Measurements from ENCODE around the gene RBFOX2.
"Not testable (repeated sequence)": the region's sequence is repeated elsewhere in the genome, so short reads cannot be mapped to it uniquely, and the experiment has no call there.

The RBFOX2 gene

GRCh38 chr22:36003972-36004674, 24.5 kb downstream of the RBFOX2 start:
- no peak for DNase-seq

DNA sequence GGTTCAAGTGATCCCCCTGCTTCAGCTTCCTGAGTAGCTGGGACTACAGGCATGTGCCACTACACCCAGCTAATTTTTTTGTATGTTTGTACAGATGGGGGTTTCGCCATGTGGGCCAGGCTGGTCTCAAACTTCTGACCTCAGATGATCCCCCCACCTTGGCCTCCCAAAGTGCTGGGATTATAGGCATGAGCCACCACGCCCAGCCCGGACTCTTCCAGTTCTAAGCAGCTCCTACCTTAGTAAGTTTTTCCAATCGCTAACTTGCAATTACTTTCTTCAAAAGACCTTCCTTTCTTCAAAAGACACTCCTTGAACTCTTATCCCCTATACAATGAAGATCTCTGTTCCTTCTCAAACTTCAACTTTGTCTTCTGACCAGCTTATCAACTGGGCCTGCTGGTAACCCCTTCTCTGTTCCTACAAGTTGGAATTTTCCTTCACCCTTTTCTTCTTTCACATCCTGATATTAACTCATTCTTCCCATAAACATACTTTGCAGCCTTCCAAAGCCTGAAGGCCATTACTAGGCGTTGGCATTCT, 25.8 kb downstream of the RBFOX2 start:
- no peak for DNase-seq

DNA sequence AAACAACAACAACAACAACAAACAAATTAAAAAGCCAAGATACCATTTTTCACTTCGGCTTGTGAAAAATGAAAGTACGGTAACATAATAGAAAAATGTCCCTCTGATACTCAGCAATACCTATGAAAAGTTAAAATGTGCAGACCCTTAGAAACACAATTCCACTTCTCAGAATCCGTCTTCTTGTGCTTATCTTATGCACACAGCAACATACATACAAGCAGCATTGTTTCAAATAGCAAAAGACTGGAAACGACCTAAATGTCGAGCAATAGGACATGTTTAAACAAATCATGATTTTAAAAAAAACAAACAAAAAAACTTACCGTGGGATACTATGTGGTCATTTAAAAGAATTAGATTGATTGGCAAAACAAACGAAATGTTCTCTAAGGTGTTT, 26.5 kb downstream of the RBFOX2 start:
- no peak for DNase-seq

DNA sequence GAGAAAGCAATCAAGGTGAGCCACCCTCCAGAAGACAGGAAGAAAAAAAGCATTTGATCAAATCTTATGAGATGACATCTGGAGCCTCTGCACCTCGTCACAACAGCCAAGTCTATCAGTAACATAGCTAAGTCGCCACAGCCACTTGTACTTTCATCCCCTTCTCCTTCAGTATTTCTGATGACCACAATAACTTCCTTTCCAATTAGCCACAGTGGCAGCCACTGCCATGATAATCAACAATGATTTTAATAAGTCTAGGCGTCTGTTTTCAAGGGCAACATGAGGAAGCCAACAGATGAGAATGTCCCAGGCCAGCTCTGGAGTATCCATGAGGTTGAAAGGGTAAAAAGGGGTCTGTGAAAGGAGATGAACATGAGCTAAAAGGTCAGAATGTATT, 29.9 kb downstream of the RBFOX2 start:
- DNase-seq = no peak

DNA sequence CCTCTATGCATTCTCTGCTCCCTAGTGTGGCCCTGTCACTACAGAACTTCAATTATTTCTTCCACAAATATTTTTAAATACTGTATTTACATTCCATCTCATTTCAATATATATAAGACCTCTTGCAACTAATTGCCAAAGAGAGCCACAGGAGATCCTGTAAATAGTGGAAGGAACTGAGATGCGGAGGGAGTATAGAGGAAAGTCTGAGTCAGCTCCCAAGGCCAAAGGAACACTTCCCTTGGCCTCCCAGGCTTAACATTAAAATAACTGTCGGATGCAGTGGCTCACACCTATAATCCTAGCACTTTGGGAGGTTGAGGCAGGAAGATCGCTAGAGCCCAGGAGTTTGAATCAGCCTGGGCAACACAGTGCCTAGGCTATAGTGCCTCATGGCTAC, 31.2 kb downstream of the RBFOX2 start:
- DNase-seq = no peak

DNA sequence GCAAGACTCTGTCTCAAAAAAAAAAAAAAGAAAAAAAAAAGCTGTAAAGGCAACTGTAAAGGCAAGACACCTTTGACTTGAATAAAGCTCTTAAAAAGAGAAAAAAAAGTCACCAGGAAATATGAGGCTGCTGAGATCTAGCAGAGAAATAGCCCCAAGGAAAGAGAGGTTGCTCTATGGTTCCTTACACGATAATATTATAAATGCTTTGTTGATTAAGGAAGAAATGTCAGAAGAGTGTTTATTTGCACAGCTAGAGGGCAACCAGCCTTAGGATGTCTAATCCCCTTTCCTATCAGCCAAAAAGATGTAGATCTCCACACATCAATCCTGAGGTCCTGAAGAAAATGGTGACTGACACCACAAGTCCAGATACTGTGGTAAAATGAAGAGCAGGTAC, 32.0 kb downstream of the RBFOX2 start:
- DNase-seq = no peak

DNA sequence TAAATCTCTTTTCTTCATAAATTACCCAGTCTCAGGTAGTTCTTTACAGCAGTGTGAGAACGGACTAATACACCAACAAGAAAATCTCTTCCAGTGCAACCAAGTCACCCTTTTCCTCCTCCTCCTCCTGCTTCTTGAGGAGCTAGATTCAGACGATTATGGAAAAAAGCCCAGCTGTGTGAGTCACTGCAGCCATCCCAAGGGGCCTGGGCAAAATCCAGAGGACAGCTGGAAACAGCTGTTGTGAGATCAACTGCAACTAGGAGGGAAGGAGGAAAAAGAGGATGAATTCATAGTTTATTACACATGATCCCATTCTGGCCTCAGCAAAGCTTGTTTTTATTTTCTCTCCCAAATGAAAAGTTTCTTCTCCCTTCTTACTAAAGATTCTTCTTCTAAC, 32.9 kb downstream of the RBFOX2 start:
- no peak for DNase-seq

DNA sequence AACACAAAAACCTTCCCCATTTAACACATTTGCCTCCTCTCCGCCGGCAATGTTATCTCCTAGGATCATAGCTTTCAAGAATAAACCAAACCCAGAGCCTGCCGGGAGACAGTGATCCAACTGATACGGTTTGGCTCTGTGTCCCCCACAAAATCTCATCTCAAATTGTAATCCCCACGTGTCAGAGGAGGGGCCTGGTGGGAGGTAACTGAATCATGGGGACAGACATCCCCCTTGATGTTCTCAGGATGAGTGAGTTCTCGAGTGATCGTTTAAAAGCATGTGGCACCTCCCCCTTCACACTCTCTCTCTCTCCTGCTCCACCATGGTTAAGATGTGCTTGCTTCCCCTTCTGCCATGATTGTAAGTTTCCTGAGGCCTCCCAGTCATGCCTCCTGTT, 33.3 kb downstream of the RBFOX2 start:
- DNase-seq = no peak

DNA sequence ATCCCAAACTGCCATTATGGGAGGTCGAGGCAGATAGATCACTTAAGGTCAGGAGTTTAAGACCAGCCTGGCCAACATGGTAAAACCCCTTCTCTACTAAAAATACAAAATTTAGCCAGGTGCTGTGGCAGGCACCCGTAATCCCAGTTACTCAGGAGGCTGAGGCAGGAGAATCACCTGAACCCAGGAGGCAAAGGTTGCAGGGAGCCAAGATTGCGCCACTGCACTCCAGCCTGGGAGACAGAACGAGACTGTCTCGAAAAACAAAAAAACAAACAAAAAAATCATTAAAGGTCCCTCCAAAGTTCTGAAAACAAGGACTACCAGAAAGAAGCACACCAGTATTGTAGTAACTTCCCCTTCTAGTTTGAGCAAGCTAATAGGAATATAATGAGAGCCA, 34.9 kb downstream of the RBFOX2 start:
- DNase-seq = not testable (repeated sequence)

- DNase-seq = no peak
Measured at GRCh38 chr22:35993048-35993714, 35.4 kb downstream of the RBFOX2 start.

- DNase-seq = no peak
Measured at GRCh38 chr22:35991168-35991567, 37.5 kb downstream of the RBFOX2 start.

GRCh38 chr22:35988030-35988429, 40.6 kb downstream of the RBFOX2 start:
- DNase-seq = no peak

DNA sequence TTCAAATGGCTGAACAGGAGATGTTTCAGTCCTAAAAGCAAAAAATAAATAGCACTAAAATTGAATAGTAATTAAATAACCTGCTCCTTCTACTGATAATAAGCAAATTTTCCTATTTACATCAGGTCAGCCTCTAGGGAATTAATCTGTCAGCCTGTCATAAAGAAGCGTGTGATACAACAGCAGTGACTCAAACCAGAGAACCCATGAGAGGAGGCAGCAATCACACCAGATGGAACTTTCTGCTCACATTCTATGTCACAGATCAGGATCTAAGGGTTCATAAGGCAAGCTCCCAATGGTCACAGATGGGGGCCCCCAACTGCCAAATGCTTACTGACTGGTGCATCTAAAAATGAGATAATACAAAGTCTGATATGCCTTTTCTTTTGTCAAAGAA, 41.1 kb downstream of the RBFOX2 start:
- no peak for DNase-seq

DNA sequence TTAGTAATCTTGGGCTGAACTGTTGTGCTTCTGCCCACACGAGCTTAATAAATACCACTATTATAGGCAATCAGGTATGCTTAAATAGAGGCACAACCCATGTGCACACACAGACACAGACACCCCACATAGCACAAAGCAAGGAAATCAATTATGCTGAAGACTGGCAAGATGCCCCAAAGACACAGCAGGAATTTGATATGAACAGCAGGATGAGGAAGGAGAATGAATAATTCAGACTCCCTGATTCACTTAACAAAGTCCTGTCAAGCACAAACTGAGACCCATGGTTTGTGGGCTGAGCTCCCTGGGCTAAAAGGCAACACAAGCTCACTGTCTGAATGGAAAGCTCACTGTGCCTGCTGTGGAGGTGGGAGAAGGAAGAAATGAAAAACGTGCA, 42.5 kb downstream of the RBFOX2 start:
- DNase-seq = no peak

DNA sequence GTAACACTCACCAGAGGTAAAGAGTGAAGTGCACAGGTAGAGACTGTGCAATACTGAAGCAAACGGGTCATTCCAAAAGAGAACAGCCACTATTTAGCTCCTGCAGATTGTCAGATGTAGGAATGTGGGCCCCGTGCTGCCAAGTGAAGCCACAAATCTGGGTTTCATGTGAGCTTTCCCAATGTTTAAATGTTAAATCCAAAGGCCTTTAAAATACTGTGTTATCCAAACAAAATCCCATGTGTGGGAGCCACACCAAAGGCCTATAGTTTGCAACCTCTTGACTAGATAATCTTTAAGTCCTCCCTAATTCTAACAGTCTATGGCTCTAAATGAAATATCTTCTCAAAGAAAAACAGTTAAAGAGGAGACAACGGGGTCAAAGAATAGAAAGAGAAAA, 43.3 kb downstream of the RBFOX2 start:
- no peak for DNase-seq

GRCh38 chr22:35984183-35985175, 44.1 kb downstream of the RBFOX2 start:
- DNase-seq = no peak

DNA sequence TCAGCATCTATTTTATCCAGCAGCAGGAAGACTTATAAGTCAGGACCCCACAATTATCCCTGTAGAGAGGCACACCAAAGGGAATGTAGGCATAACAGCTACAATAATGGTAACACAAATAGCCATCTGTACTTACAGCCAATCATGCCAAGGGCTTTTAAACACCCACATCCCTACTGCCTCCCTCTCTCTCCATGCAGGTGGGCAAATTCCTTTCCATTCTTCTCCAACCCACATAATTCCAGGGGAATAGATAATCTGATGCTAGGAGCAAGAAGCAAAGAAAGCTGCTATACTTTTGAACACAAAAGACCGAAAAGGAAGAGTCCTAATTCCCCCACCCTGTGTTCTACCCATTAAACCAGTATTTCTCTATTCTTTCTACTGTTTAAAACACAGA, 46.7 kb downstream of the RBFOX2 start:
- DNase-seq = no peak

GRCh38 chr22:35978889-35979288, 49.7 kb downstream of the RBFOX2 start:
- no peak for DNase-seq

DNA sequence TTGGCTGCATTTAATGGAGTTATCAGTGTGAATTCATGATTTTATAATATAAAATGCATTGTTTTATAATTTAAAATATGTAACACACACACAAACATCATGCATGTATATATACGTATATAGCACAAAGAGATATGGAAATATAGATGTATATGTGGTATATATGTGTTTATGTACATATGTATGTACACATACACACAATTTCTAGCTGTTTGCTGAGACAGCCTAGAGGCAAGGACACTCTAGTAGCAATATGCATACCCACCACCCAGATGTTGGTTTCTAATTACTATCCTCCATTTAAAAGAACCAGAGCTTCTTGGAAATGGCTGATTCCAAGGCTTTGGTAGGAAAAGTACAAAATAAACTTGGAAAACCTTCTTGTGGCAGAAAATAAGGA, 50.4 kb downstream of the RBFOX2 start:
- DNase-seq = no peak

DNA sequence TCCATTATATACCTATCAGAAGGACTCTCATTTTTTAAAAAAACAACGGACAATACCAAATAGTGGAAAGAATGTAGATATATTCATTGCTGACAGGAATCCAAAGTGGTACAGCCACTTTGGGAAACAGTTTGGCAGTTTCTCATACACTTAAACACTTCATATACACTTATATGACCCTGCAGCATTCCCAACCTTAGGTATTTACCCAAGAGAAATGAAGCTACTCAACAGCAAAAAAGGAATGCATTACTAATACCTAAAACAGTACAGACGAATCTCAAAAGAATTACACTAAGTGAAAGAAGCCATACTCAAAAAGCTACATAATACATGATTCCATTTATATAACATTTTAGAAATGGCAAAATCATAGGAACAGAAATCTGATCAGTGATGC, 51.5 kb downstream of the RBFOX2 start:
- DNase-seq = no peak

DNA sequence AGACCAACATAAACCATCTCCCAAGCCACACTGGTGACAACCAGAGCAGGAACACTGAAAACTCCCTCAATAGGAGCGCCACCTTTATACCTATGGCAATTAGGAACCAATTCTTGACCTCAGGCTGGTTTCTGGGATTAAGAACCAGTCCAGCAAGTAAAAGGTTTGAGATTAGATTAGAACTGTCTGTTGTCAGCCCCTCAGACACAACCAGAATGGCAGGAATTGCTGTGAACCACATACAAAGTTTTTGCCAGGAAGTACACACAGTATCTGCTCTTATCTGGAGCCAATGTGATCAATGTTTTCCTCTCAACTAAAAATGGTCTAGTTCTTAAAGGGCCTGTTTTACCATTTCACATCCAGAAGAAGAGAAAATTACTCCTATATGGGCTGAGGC, 55.2 kb downstream of the RBFOX2 start:
- DNase-seq = no peak

- no peak for DNase-seq
Measured at GRCh38 chr22:35972559-35972958, 56.1 kb downstream of the RBFOX2 start.

DNA sequence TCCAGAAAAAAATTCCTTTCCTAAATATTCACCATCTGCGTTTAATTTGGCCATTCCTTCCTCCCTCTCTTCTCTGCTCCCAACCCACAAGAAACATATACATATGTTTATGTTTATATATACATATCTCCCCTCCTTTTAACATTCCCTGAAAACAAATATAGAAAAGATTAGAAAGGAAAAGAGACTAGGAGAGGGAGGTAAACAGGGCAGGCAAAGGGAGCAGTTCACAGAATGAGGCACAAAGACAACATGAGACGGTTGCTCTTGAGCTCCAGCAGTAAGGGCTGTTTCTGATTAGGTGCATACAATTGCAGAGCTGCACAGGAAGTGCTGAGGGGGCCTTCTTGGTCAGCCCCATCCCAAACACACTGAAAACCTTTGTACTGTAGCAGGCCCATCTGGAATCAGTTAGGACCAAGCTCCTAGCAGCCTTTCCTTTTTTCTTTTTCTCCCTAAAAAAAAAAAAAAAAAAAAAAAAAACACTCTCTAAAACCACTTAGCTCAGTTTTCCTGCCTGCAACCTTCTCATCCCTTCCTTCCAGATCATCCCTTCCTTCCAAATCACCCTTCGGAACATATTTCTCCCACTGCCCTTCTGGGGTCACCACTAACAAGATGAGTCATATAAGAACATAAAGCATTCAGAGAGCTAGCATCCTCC, 57.0 kb downstream of the RBFOX2 start:
- DNase-seq = no peak
